22Rv1 (cell line): Measurements from ENCODE around the gene JARID2.

Source experiments
- CTCF ChIP-seq: fragments of 450-650 bp; IDR thresholded peaks from 2 replicates; pipeline ENCODE4 v1.5.1; 2017; ENCODE audit warnings: mild to moderate bottlenecking
- ZFX ChIP-seq: fragments of 450-650 bp; IDR thresholded peaks from 2 replicates; pipeline ENCODE4 v1.6.1; 2017; ENCODE audit warnings: antibody characterized with exemption, borderline replicate concordance

DNA sequence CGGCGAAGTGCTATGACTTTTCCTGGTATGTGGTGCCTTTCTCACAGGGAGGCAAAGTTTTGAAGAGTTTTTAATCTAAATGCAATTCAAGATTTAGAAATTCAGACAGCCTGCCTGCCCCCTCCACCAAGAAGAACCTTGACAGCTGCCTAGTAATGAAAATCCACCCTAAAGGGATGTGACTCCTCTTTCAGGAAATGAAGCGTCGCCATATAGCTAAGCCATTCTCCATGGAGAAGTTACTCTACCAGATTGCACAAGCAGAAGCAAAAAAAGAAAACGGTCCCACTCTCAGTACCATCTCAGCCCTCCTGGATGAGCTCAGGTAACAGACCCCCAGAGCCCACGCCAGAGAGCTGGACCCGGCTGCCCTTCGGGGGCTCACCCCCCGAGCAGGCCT is 266.9 kb downstream of the JARID2 start:
- TF ChIP-seq CTCF (no peak), ZFX (no peak)
